Gastroesophageal sphincter (tissue), 4 donors: ENCODE results near the gene SLC4A2. TPM values are rescaled to one million over a fixed set of nuclear protein-coding genes. Genes with fewer than 3 reads are reported as not detected.
A peak's percentile ranks its signal among the peaks of the same experiment; 100 is the strongest.

Experiments
- ATAC-seq: fragments of 150-250 bp; one replicate; pipeline ENCODE4 v1.9.1; 2016; ENCODE audit warnings: mild to moderate bottlenecking, moderate library complexity
- H3K27ac ChIP-seq, 4 donors: fragments of 200-600 bp; sonication (generic) in 3 of 4; 1 replicate in 3 of 4; 2 replicates in 1 of 4; pipeline ENCODE4 v1.5.1; 2016 to 2019
- H3K27me3 ChIP-seq: fragments of 200-600 bp; sonication (generic); one replicate; pipeline ENCODE4 v1.5.1; 2019
- H3K36me3 ChIP-seq, 2 donors: fragments of 200-600 bp; sonication (generic); one replicate each; pipeline ENCODE4 v1.5.1; 2019; ENCODE audit warnings: control low read depth in 1 of 2
- H3K4me1 ChIP-seq, 3 donors: fragments of 200-600 bp; sonication (generic); 1 replicate in 2 of 3; 2 replicates in 1 of 3; pipeline ENCODE4 v1.5.1; 2016 to 2019; ENCODE audit warnings: control low read depth in 2 of 3
- H3K4me3 ChIP-seq, 2 donors: fragments of 200-600 bp; sonication (generic); one replicate each; pipeline ENCODE4 v1.5.1; 2019; ENCODE audit warnings: mild to moderate bottlenecking in 1 of 2, moderate library complexity in 1 of 2
- H3K9me3 ChIP-seq, 3 donors: fragments of 200-600 bp; sonication (generic); one replicate each; pipeline ENCODE4 v1.5.1; 2017 to 2019; ENCODE audit warnings: control low read depth in 2 of 3
- CTCF ChIP-seq, 4 experiments: fragments of 200-600 bp in 2 of 4; fragments of 450-650 bp in 2 of 4; sonication (generic) in 1 of 4; IDR thresholded peaks; one replicate each; pipeline ENCODE4 v1.5.1; 2017 to 2019; ENCODE audit warnings: antibody characterized with exemption in 4 of 4, mild to moderate bottlenecking in 2 of 4, moderate library complexity in 2 of 4
- EP300 ChIP-seq: sonication (generic); formaldehyde crosslinking; IDR thresholded peaks from one replicate; pipeline ENCODE4 v1.6.1; 2017; ENCODE audit warnings: antibody characterized with exemption, mild to moderate bottlenecking
- POLR2A ChIP-seq, 2 donors: fragments of 450-650 bp; IDR thresholded peaks; one replicate each; pipeline ENCODE4 v1.6.1; 2017; ENCODE audit warnings: antibody characterized with exemption in 2 of 2, mild to moderate bottlenecking in 2 of 2, moderate library complexity in 1 of 2
- POLR2AphosphoS5 ChIP-seq: sonication (generic); formaldehyde crosslinking; IDR thresholded peaks from one replicate; pipeline ENCODE4 v1.6.1; 2017; ENCODE audit warnings: antibody characterized with exemption
- WGBS, 2 donors: methylation state at CpG; one replicate each; pipeline ENCODE4 v1.1.5; 2018; ENCODE audit warnings: low coverage in 1 of 2; 5-methylcytosine and 5-hydroxymethylcytosine counted together
- total RNA-seq, 4 donors: library from RNA; depleted of rRNA; stranded (reverse); fragments of >200 nt; gene quantifications; one replicate each; pipeline ENCODE4 v1.1.0, GENCODE V29; 2016

Gene SLC4A2
- total RNA-seq, 4 donors from 2014 or later: 77.8 to 152 (median 95.7) TPM

DNA sequence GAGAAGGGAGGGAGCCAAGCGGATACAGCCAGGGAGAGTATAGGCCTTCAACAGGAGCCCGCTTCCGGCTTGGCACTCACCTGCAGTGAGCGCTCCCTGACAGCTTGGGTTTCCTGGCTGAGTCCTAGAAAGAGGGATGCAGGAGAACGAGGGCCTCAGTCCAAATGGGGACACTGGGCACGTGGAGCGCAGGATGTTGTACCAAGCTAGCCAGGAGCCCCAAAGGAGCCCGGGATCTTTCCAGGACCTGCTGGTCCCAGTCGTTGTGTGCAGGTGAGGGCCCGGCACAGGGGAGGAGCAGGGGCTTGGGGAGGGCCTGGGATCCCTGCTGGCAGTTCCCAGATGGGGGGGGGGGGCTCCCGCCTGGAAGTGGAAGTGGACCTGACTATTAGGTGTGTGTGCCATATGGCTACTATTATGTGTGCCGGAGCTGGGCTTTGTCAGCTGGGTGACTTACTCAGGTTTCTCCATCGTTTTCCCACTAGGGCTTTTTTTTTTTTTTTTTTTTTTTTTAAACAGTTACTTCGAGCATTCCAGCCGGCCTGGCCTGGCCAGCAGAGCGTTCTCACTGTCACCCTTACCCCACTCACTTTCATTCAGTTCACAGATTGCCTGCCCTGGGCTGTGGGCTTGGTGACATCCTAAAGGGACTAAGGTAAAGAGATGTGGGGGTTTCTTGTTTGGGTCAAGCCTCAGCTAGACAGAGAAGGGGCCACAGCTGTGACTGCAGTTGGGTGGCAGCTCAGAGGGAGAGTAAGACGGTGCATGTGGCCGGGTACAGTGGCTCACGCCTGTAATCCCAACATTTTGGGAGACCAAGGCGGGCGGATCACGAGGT lies 30.7 kb downstream of the SLC4A2 start:
- Histone ChIP-seq H3K4me1 (peaks cover 11 to 89% (median 50%) of the 10 kb centered on the region in 3 donors), H3K4me3 (peak overlapping the region in 1 of 2 donors; percentile 88), H3K27me3 (no peaks in the 10 kb centered on the region), H3K9me3 (no peaks in the 10 kb centered on the region), H3K27ac (peak overlapping the region; percentile 74 to 98 (median 91)), H3K36me3 (peaks cover 0 to 14% of the 10 kb centered on the region in 2 donors)
- TF ChIP-seq POLR2AphosphoS5 (peak; percentile 3), POLR2A (IDR thresholded peaks at IDR 0.05) (no peak)
- 40 to 78% methylated on average over 3 to 14 of the region's 22 CpGs for WGBS, 2 donors
- no peak for ATAC-seq

GRCh38 chr7:151091003-151091402 lies 31.6 kb downstream of the SLC4A2 start:
- peaks cover 11 to 88% (median 44%) of the 10 kb centered on the region in 3 donors for H3K4me1 ChIP-seq
- peak overlapping the region in 3 of 4 donors; percentile 24 to 98 (median 89) for H3K27ac ChIP-seq
- 80 to 100% methylated on average over 1 to 3 of the region's 7 CpGs for WGBS, 2 donors
- no peaks in the 10 kb centered on the region for H3K9me3 ChIP-seq
- no peak overlapping the region for H3K4me3 ChIP-seq
- ATAC-seq: no peak
- no peak for TF ChIP-seq POLR2AphosphoS5
- TF ChIP-seq EP300: no peak
- TF ChIP-seq POLR2A (IDR thresholded peaks at IDR 0.05): no peak
- no peak for TF ChIP-seq CTCF (IDR thresholded peaks at IDR 0.05)
- H3K27me3 ChIP-seq: no peaks in the 10 kb centered on the region
- peaks cover 0 to 14% of the 10 kb centered on the region in 2 donors for H3K36me3 ChIP-seq

- H3K4me1 ChIP-seq: peaks cover 11 to 90% (median 44%) of the 10 kb centered on the region in 3 donors
- no peaks in the 10 kb centered on the region for H3K27me3 ChIP-seq
- 0% methylated on average over 2 of the region's 6 CpGs; no CpG with 5 or more reads in 1 of the 2 donors for WGBS, 2 donors
- H3K4me3 ChIP-seq: no peak overlapping the region
- TF ChIP-seq CTCF (IDR thresholded peaks at IDR 0.05): peak in 2 of 4 experiments; percentile 8 to 51
- no peak for TF ChIP-seq EP300
- H3K36me3 ChIP-seq: peaks cover 0 to 14% of the 10 kb centered on the region in 2 donors
- no peak for ATAC-seq
- peak overlapping the region in 2 of 4 donors; percentile 89 to 98 for H3K27ac ChIP-seq
- H3K9me3 ChIP-seq: no peaks in the 10 kb centered on the region
These were observed 32.0 kb downstream of the SLC4A2 start for GRCh38 chr7:151091431-151091830.

DNA sequence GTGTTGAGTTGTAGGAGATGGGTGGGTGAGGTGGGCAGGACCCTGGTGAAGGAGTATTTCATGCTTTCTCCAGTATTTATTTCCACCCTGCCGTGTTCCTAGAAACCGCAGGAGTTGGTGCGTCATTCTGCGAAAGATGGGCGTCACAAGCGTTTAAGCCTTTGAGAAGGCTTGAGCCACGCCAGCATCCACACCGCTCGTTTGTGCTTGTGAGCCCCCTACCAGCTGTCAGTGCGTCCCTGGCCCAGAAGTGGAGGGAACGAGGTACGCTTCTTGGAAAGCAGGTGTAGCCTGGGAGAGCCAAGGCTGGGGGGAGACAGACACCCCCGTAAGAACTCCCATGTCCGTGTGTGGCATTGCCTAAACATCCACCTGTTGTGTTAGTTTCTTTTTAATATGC lies 32.6 kb downstream of the SLC4A2 start:
- TF ChIP-seq CTCF (IDR thresholded peaks at IDR 0.05): no peak
- no peak for TF ChIP-seq EP300
- no peak for TF ChIP-seq POLR2AphosphoS5
- no peak for TF ChIP-seq POLR2A (IDR thresholded peaks at IDR 0.05)
- WGBS, 2 donors: 82 to 85% methylated on average over 14 of the region's 14 CpGs
- Histone ChIP-seq H3K27ac (peak overlapping the region in 2 of 4 donors; percentile 89 to 98), H3K9me3 (no peaks in the 10 kb centered on the region), H3K4me3 (no peak overlapping the region), H3K4me1 (peaks cover 11 to 89% (median 44%) of the 10 kb centered on the region in 3 donors), H3K36me3 (peaks cover 0 to 14% of the 10 kb centered on the region in 2 donors), H3K27me3 (no peaks in the 10 kb centered on the region)
- no peak for ATAC-seq

GRCh38 chr7:151093748-151094147 lies 34.4 kb downstream of the SLC4A2 start:
- TF ChIP-seq POLR2AphosphoS5 (no peak), POLR2A (IDR thresholded peaks at IDR 0.05) (no peak), CTCF (IDR thresholded peaks at IDR 0.05) (no peak), EP300 (no peak)
- H3K4me1 ChIP-seq: peaks cover 4 to 72% (median 33%) of the 10 kb centered on the region in 3 donors
- WGBS, 2 donors: 100% methylated on average over 1 of the region's 6 CpGs; no CpG with 5 or more reads in 1 of the 2 donors

More at GRCh38 chr7:151093748-151094147, 34.4 kb downstream of the SLC4A2 start:
- Histone ChIP-seq H3K4me3 (no peak overlapping the region), H3K27me3 (no peaks in the 10 kb centered on the region), H3K36me3 (peaks cover 0 to 14% of the 10 kb centered on the region in 2 donors), H3K9me3 (no peaks in the 10 kb centered on the region), H3K27ac (no peak overlapping the region)
- no peak for ATAC-seq
